Measurements from ENCODE around the gene LLPH. TPM values are rescaled to one million over a fixed set of nuclear protein-coding genes. Genes with fewer than 3 reads are reported as not detected.

Gene LLPH
- total RNA-seq, 2 donors from 2014 or later, result 7.0 to 10.1 TPM

DNA sequence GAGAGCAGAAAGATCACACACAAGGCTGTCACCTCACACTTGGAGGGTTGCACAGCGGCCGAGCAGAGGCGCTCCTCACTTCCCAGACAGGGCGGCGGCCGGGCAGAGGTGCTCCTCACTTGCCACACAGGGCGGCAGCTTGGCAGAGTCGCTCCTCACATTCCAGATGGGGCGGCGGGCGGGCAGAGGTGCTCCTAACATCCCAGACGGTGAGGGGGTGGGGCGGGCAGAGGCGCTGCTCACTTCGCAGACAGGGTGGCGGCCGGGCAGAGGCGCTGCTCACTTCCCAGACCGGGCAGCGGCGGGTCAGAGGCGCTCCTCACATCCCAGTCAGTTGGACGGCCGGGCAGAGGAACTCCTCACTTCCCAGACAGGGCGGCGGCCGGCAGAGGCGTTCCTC lies 30.2 kb upstream of the LLPH start:
- Histone ChIP-seq H3K27me3 (no peaks in the 10 kb centered on the region), H3K9me3 (no peaks in the 10 kb centered on the region), H3K36me3 (peaks cover 16% of the 10 kb centered on the region), H3K4me1 (peaks cover 0 to 22% of the 10 kb centered on the region in 2 donors), H3K4me3 (no peak overlapping the region), H3K27ac (no peak overlapping the region)
- TF ChIP-seq, protein P1, sequence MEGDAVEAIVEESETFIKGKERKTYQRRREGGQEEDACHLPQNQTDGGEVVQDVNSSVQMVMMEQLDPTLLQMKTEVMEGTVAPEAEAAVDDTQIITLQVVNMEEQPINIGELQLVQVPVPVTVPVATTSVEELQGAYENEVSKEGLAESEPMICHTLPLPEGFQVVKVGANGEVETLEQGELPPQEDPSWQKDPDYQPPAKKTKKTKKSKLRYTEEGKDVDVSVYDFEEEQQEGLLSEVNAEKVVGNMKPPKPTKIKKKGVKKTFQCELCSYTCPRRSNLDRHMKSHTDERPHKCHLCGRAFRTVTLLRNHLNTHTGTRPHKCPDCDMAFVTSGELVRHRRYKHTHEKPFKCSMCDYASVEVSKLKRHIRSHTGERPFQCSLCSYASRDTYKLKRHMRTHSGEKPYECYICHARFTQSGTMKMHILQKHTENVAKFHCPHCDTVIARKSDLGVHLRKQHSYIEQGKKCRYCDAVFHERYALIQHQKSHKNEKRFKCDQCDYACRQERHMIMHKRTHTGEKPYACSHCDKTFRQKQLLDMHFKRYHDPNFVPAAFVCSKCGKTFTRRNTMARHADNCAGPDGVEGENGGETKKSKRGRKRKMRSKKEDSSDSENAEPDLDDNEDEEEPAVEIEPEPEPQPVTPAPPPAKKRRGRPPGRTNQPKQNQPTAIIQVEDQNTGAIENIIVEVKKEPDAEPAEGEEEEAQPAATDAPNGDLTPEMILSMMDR (IDR thresholded peaks at IDR 0.05), result no peak
- DNase-seq (ENCODE audit: low spot score), result no peak

DNA sequence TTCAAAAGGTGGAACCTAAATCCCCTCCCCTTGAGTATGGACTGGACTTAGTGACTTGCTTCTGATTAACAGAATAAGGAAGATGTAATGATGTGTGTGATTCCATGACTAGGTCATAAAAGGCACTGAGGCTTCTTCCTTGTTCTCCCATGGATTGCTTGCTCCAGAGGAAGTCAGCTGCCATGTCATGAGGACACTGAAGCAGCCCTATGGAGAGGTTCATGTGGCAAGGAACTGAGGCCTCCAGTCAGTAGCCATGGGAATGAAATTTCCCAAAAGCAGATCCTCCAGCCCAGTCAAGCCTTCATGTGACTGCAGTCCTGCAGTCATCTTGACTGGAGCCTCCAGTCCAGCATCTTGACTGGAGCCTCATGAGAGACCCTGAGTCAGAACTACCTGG lies 28.6 kb upstream of the LLPH start:
- H3K27ac ChIP-seq, result no peak overlapping the region
- no peaks in the 10 kb centered on the region for H3K9me3 ChIP-seq
- peaks cover 0 to 32% of the 10 kb centered on the region in 2 donors for H3K4me1 ChIP-seq
- peaks cover 16% of the 10 kb centered on the region for H3K36me3 ChIP-seq
- TF ChIP-seq, protein P1 (IDR thresholded peaks at IDR 0.05), result no peak
- H3K27me3 ChIP-seq, result no peaks in the 10 kb centered on the region
- H3K4me3 ChIP-seq, result no peak overlapping the region
- DNase-seq (ENCODE audit: low spot score), result no peak

DNA sequence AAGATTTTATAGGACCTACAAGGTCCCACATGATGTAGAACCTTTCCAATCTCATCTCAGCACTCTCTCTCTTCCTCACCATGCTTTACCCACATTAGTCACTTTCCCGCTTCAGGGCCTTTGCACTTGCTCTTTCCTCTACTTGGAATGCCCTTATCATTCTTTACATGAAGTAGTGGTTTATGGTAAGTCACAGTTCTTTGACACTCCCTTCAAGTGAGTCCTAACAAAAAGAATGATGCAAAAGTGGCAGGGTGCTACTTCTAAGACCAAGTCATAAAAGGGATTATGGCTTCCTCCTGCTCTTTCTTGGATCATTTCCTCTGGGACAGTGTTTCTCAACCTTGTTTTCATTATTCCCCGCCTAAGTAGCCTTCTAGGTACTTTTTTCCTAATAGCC lies 26.1 kb upstream of the LLPH start:
- H3K4me1 ChIP-seq, result peaks cover 0 to 30% of the 10 kb centered on the region in 2 donors

DNA sequence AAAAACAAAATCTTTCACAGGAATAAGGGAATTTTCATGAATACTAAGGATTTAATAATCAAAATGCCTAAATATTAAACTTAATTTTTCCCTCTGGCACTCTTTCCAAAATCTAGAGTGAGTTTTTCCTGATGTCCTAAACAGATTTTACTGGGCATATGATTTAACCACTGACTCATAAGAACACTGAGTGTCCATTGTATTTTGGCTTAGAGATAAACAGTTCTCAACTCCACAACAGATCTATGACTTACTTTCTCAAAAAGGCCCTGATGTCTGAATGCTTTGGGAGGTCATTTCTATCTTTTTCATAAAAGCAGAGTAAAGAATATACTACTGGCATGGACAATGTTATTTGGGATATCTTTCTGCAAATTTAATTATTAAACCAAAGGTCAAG lies 24.2 kb upstream of the LLPH start:
- no peak overlapping the region for H3K4me3 ChIP-seq
- no peaks in the 10 kb centered on the region for H3K9me3 ChIP-seq
- no peak for DNase-seq (ENCODE audit: low spot score)
- H3K27ac ChIP-seq, result peak overlapping the region; percentile 1 to 44
- peaks cover 13% of the 10 kb centered on the region for H3K36me3 ChIP-seq
- TF ChIP-seq, protein P1 (IDR thresholded peaks at IDR 0.05), result no peak
- H3K4me1 ChIP-seq, result peaks cover 0 to 26% of the 10 kb centered on the region in 2 donors
- H3K27me3 ChIP-seq, result no peaks in the 10 kb centered on the region

More for the DNA sequence above, 26.1 kb upstream of the LLPH start:
- H3K27me3 ChIP-seq, result no peaks in the 10 kb centered on the region
- no peaks in the 10 kb centered on the region for H3K9me3 ChIP-seq
- DNase-seq (ENCODE audit: low spot score), result no peak
- no peak overlapping the region for H3K4me3 ChIP-seq
- TF ChIP-seq, protein P1 (IDR thresholded peaks at IDR 0.05), result no peak
- H3K36me3 ChIP-seq, result peaks cover 16% of the 10 kb centered on the region
- no peak overlapping the region for H3K27ac ChIP-seq

DNA sequence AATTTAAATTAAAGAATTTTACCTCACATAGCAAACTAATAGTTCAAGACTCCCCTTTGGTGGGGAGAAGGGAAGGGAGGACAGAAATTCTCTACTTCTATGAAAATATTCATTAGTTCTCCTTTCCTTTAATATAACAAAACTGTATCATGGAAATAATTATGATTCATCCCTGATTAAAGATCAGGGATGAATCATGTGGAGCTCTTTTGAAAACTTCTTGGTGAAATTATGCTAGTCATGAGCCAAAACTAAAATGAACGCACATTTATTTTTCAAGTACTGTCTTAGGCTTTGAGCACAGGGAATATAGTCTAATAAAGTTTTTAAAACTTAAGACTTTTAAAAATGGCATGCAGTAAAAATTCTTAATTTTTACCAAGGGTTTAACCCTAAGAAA lies 22.2 kb upstream of the LLPH start:
- H3K4me1 ChIP-seq, result peaks cover 0 to 26% of the 10 kb centered on the region in 2 donors
- TF ChIP-seq, protein P1 (IDR thresholded peaks at IDR 0.05), result no peak
- H3K9me3 ChIP-seq, result no peaks in the 10 kb centered on the region
- peaks cover 5% of the 10 kb centered on the region for H3K36me3 ChIP-seq
- H3K4me3 ChIP-seq, result no peak overlapping the region
- peak overlapping the region; percentile 7 to 19 for H3K27ac ChIP-seq
- DNase-seq (ENCODE audit: low spot score), result no peak
- no peaks in the 10 kb centered on the region for H3K27me3 ChIP-seq

DNA sequence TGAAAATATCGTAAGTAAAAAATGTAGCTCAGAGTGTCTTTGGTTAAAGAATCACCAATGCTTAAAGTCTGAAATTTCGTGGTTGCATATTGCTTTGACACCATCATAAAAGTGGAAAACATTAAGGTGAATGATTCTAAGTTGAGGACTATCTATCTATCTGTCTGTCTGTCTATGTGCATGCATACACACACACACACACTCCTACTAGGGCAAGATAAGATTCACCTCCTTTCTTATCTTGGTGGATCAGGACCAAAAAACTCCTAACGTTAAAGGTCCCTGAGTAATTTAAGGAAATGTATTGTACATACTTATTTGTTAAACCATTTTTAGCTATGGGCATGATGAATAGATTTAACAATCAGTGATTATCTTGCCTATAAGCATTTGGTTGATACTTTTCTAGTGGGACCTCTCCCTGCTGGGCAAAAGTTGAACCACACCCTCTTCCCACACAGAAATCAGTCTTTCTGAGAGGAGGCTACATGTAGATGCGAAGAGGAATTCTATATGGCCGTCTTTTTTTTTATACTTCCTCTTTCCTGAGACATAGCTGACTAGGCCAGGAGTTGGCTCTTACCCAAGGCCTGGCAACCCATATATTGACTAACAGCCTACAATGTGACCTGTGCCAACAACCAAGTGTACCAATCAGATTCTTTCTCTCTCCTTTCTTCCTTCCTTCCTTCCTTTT lies 19.3 kb upstream of the LLPH start:
- DNase-seq (ENCODE audit: low spot score), result no peak
- H3K9me3 ChIP-seq, result no peaks in the 10 kb centered on the region
- peak overlapping the region in 1 of 2 donors; percentile 1 for H3K27ac ChIP-seq
- TF ChIP-seq, protein P1 (IDR thresholded peaks at IDR 0.05), result peak in 1 of 2 donors; percentile 21
- H3K27me3 ChIP-seq, result no peaks in the 10 kb centered on the region
- H3K4me3 ChIP-seq, result no peak overlapping the region
- H3K36me3 ChIP-seq, result peaks cover 5% of the 10 kb centered on the region
- H3K4me1 ChIP-seq, result peaks cover 0 to 20% of the 10 kb centered on the region in 2 donors
